Tibial nerve (tissue), 4 donors: ENCODE data around the gene RTP3. TPM values are rescaled to one million over a fixed set of nuclear protein-coding genes. Genes with fewer than 3 reads are reported as not detected.

Source experiments
- DNase-seq, 2 donors: peaks; one replicate each; pipeline ENCODE4 v3.0.0-alpha.2; 2019; ENCODE audit warnings: low spot score in 2 of 2
- H3K27ac ChIP-seq, 4 donors: fragments of 200-600 bp; sonication (generic) in 3 of 4; one replicate each; pipeline ENCODE4 v1.5.1; 2017 to 2019; ENCODE audit warnings: mild to moderate bottlenecking in 1 of 4
- H3K27me3 ChIP-seq, 2 donors: fragments of 200-600 bp; sonication (generic) in 1 of 2; one replicate each; pipeline versions ENCODE4 v1.5.1 to v1.6.0; 2017 to 2019
- H3K36me3 ChIP-seq, 3 donors: fragments of 200-600 bp; sonication (generic); one replicate each; pipeline ENCODE4 v1.5.1; 2018 to 2019
- H3K4me1 ChIP-seq, 4 donors: fragments of 200-600 bp; sonication (generic) in 3 of 4; one replicate each; pipeline ENCODE4 v1.5.1; 2017 to 2019
- H3K4me3 ChIP-seq, 4 donors: fragments of 200-600 bp; sonication (generic) in 3 of 4; one replicate each; pipeline ENCODE4 v1.5.1; 2017 to 2019; ENCODE audit warnings: mild to moderate bottlenecking in 1 of 4, moderate library complexity in 1 of 4
- H3K9me3 ChIP-seq, 4 donors: fragments of 200-600 bp; sonication (generic) in 3 of 4; one replicate each; pipeline ENCODE4 v1.5.1; 2017 to 2019
- EP300 ChIP-seq, 2 donors: sonication (generic); formaldehyde crosslinking; IDR thresholded peaks; one replicate each; pipeline ENCODE4 v1.6.1; 2017; ENCODE audit warnings: antibody characterized with exemption in 2 of 2, mild to moderate bottlenecking in 1 of 2
- POLR2A ChIP-seq, 2 donors: fragments of 450-650 bp; IDR thresholded peaks; one replicate each; pipeline ENCODE4 v1.6.1; 2017; ENCODE audit warnings: antibody characterized with exemption in 2 of 2, mild to moderate bottlenecking in 2 of 2, moderate library complexity in 2 of 2
- WGBS, 2 donors: methylation state at CpG; one replicate each; pipeline ENCODE4 v1.1.5; 2018; 5-methylcytosine and 5-hydroxymethylcytosine counted together
- total RNA-seq, 4 donors: library from RNA; depleted of rRNA; stranded (reverse); fragments of >200 nt; gene quantifications; one replicate each; pipeline ENCODE4 v1.1.0, GENCODE V29; 2016
- TF ChIP-seq, protein P1 (sequence below), 5 experiments: fragments of 200-600 bp in 3 of 5; fragments of 450-650 bp in 2 of 5; sonication (generic) in 3 of 5; IDR thresholded peaks; one replicate each; pipeline ENCODE4 v1.5.1; 2016 to 2019; ENCODE audit warnings: antibody characterized with exemption in 5 of 5, mild to moderate bottlenecking in 3 of 5, moderate library complexity in 2 of 5

RTP3 gene
- total RNA-seq, 4 donors from 2014 or later = not detected

GRCh38 chr3:46509661-46510187, 11.9 kb downstream of the RTP3 start:
- H3K36me3 ChIP-seq = no peaks in the 10 kb centered on the region
- no peak overlapping the region for H3K4me3 ChIP-seq
- no peaks in the 10 kb centered on the region for H3K4me1 ChIP-seq
- H3K27ac ChIP-seq = no peak overlapping the region
- H3K27me3 ChIP-seq = peaks cover 0 to 3% of the 10 kb centered on the region in 2 donors
- TF ChIP-seq, protein P1, sequence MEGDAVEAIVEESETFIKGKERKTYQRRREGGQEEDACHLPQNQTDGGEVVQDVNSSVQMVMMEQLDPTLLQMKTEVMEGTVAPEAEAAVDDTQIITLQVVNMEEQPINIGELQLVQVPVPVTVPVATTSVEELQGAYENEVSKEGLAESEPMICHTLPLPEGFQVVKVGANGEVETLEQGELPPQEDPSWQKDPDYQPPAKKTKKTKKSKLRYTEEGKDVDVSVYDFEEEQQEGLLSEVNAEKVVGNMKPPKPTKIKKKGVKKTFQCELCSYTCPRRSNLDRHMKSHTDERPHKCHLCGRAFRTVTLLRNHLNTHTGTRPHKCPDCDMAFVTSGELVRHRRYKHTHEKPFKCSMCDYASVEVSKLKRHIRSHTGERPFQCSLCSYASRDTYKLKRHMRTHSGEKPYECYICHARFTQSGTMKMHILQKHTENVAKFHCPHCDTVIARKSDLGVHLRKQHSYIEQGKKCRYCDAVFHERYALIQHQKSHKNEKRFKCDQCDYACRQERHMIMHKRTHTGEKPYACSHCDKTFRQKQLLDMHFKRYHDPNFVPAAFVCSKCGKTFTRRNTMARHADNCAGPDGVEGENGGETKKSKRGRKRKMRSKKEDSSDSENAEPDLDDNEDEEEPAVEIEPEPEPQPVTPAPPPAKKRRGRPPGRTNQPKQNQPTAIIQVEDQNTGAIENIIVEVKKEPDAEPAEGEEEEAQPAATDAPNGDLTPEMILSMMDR (IDR thresholded peaks at IDR 0.05) = no peak
- TF ChIP-seq POLR2A (IDR thresholded peaks at IDR 0.05) (no peak), EP300 (IDR thresholded peaks at IDR 0.05) (no peak)
- WGBS, 2 donors = 63 to 83% methylated on average over 4 of the region's 4 CpGs
- DNase-seq = no peak
- no peaks in the 10 kb centered on the region for H3K9me3 ChIP-seq

- no peaks in the 10 kb centered on the region for H3K4me1 ChIP-seq
- DNase-seq = no peak
- peaks cover 0 to 1% of the 10 kb centered on the region in 2 donors for H3K27me3 ChIP-seq
- 73 to 76% methylated on average over 2 of the region's 2 CpGs for WGBS, 2 donors
- H3K27ac ChIP-seq = no peak overlapping the region
- TF ChIP-seq POLR2A (IDR thresholded peaks at IDR 0.05) (no peak), EP300 (IDR thresholded peaks at IDR 0.05) (no peak)
- TF ChIP-seq, protein P1 (IDR thresholded peaks at IDR 0.05) = no peak
- no peak overlapping the region for H3K4me3 ChIP-seq
- H3K36me3 ChIP-seq = no peaks in the 10 kb centered on the region
- no peaks in the 10 kb centered on the region for H3K9me3 ChIP-seq
Measured at GRCh38 chr3:46512191-46512749, 14.5 kb downstream of the RTP3 start.

GRCh38 chr3:46516521-46516920, 18.7 kb downstream of the RTP3 start:
- WGBS, 2 donors = 87 to 88% methylated on average over 4 of the region's 4 CpGs
- H3K4me1 ChIP-seq = no peaks in the 10 kb centered on the region
- TF ChIP-seq, protein P1 (IDR thresholded peaks at IDR 0.05) = no peak
- TF ChIP-seq EP300 (IDR thresholded peaks at IDR 0.05) (no peak), POLR2A (IDR thresholded peaks at IDR 0.05) (no peak)
- H3K4me3 ChIP-seq = no peak overlapping the region
- H3K36me3 ChIP-seq = no peaks in the 10 kb centered on the region
- no peaks in the 10 kb centered on the region for H3K9me3 ChIP-seq
- H3K27me3 ChIP-seq = no peaks in the 10 kb centered on the region
- H3K27ac ChIP-seq = no peak overlapping the region
- no peak for DNase-seq

GRCh38 chr3:46517016-46517783, 19.4 kb downstream of the RTP3 start:
- H3K4me1 ChIP-seq = no peaks in the 10 kb centered on the region
- TF ChIP-seq POLR2A (IDR thresholded peaks at IDR 0.05) = no peak
- TF ChIP-seq, protein P1 (IDR thresholded peaks at IDR 0.05) = no peak
- no peak for TF ChIP-seq EP300 (IDR thresholded peaks at IDR 0.05)
- WGBS, 2 donors = 65 to 73% methylated on average over 7 of the region's 7 CpGs
- DNase-seq = no peak
- no peak overlapping the region for H3K27ac ChIP-seq
- no peak overlapping the region for H3K4me3 ChIP-seq
- no peaks in the 10 kb centered on the region for H3K27me3 ChIP-seq
- no peaks in the 10 kb centered on the region for H3K36me3 ChIP-seq
- no peaks in the 10 kb centered on the region for H3K9me3 ChIP-seq

- DNase-seq = no peak
- Histone ChIP-seq H3K4me3 (no peak overlapping the region), H3K36me3 (no peaks in the 10 kb centered on the region), H3K27me3 (no peaks in the 10 kb centered on the region), H3K27ac (no peak overlapping the region), H3K9me3 (no peaks in the 10 kb centered on the region), H3K4me1 (no peaks in the 10 kb centered on the region)
- 81 to 88% methylated on average over 2 of the region's 2 CpGs for WGBS, 2 donors
- TF ChIP-seq, protein P1 (IDR thresholded peaks at IDR 0.05) = no peak
- no peak for TF ChIP-seq EP300 (IDR thresholded peaks at IDR 0.05)
- no peak for TF ChIP-seq POLR2A (IDR thresholded peaks at IDR 0.05)
Measured at GRCh38 chr3:46517784-46518181, 20.0 kb downstream of the RTP3 start.
